ENCODE data around the gene GOLM1. TPM values are rescaled to one million over a fixed set of nuclear protein-coding genes. Genes with fewer than 3 reads are reported as not detected.

The GOLM1 gene
- total RNA-seq, 1 donor from 2014 or later: 149 TPM

- no peak for DNase-seq (ENCODE audit: extremely low spot score, unreplicated experiment)
- TF ChIP-seq CTCF (conservative IDR thresholded peaks at IDR 0.05): no peak
- Mint-ChIP-seq H3K4me3 (no peak overlapping the region), H3K4me1 (ENCODE audit: unreplicated experiment) (peaks cover 9% of the 10 kb centered on the region), H3K36me3 (peaks cover 60% of the 10 kb centered on the region), H3K27ac (no peak overlapping the region), H3K27me3 (no peaks in the 10 kb centered on the region), H3K9me3 (no peaks in the 10 kb centered on the region)
Observed at GRCh38 chr9:86020731-86021130, 78.6 kb downstream of the GOLM1 start.

- Mint-ChIP-seq H3K4me3 (no peak overlapping the region), H3K27me3 (no peaks in the 10 kb centered on the region), H3K4me1 (ENCODE audit: unreplicated experiment) (no peaks in the 10 kb centered on the region), H3K27ac (no peak overlapping the region), H3K9me3 (peaks cover 5% of the 10 kb centered on the region), H3K36me3 (peaks cover 45% of the 10 kb centered on the region)
- no peak for TF ChIP-seq CTCF (conservative IDR thresholded peaks at IDR 0.05)
- no peak for DNase-seq (ENCODE audit: extremely low spot score, unreplicated experiment)
Observed at GRCh38 chr9:86009133-86009532, 90.2 kb downstream of the GOLM1 start.

- no peak overlapping the region for H3K27ac Mint-ChIP-seq
- no peak for TF ChIP-seq CTCF (conservative IDR thresholded peaks at IDR 0.05)
- H3K4me3 Mint-ChIP-seq: no peak overlapping the region
- peaks cover 11% of the 10 kb centered on the region for H3K9me3 Mint-ChIP-seq
- H3K4me1 Mint-ChIP-seq (ENCODE audit: unreplicated experiment): no peaks in the 10 kb centered on the region
- H3K27me3 Mint-ChIP-seq: no peaks in the 10 kb centered on the region
- DNase-seq (ENCODE audit: extremely low spot score, unreplicated experiment): no peak
- peaks cover 73% of the 10 kb centered on the region for H3K36me3 Mint-ChIP-seq
Observed at GRCh38 chr9:86005253-86005775, 94.0 kb downstream of the GOLM1 start.

GRCh38 chr9:85995599-85995998 lies 103.8 kb downstream of the GOLM1 start:
- DNase-seq (ENCODE audit: extremely low spot score, unreplicated experiment): no peak
- Mint-ChIP-seq H3K36me3 (peaks cover 41% of the 10 kb centered on the region), H3K27me3 (no peaks in the 10 kb centered on the region), H3K4me1 (ENCODE audit: unreplicated experiment) (no peaks in the 10 kb centered on the region), H3K9me3 (no peaks in the 10 kb centered on the region), H3K4me3 (no peak overlapping the region), H3K27ac (no peak overlapping the region)
- TF ChIP-seq CTCF (conservative IDR thresholded peaks at IDR 0.05): no peak

- Mint-ChIP-seq H3K9me3 (no peaks in the 10 kb centered on the region), H3K4me3 (no peak overlapping the region), H3K27ac (no peak overlapping the region), H3K4me1 (ENCODE audit: unreplicated experiment) (no peaks in the 10 kb centered on the region), H3K36me3 (peaks cover 38% of the 10 kb centered on the region), H3K27me3 (no peaks in the 10 kb centered on the region)
- DNase-seq (ENCODE audit: extremely low spot score, unreplicated experiment): no peak
- no peak for TF ChIP-seq CTCF (conservative IDR thresholded peaks at IDR 0.05)
Observed at GRCh38 chr9:85995097-85995496, 104.3 kb downstream of the GOLM1 start.

GRCh38 chr9:85994191-85994590 lies 105.2 kb downstream of the GOLM1 start:
- H3K4me1 Mint-ChIP-seq (ENCODE audit: unreplicated experiment): no peaks in the 10 kb centered on the region
- H3K27me3 Mint-ChIP-seq: no peaks in the 10 kb centered on the region
- no peak overlapping the region for H3K4me3 Mint-ChIP-seq
- H3K9me3 Mint-ChIP-seq: no peaks in the 10 kb centered on the region
- no peak for TF ChIP-seq CTCF (conservative IDR thresholded peaks at IDR 0.05)
- H3K36me3 Mint-ChIP-seq: peaks cover 35% of the 10 kb centered on the region
- DNase-seq (ENCODE audit: extremely low spot score, unreplicated experiment): no peak
- H3K27ac Mint-ChIP-seq: no peak overlapping the region
